OCI-LY3 (cell line): ENCODE measurements around the gene ADCYAP1.

Experiments used
- EZH2phosphoT487 ChIP-seq: fragments of 200-600 bp; shearing (Covaris generic); IDR thresholded peaks from 2 replicates; pipeline ENCODE4 v1.6.1; 2018; ENCODE audit warnings: antibody characterized with exemption, mixed run types, low read depth
- TF ChIP-seq, protein P1 (sequence below): fragments of 200-600, 300-600 bp; sonication (generic); IDR thresholded peaks from 2 replicates; pipeline ENCODE4 v1.5.1; 2014; ENCODE audit warnings: antibody characterized with exemption, low read length, low read depth

GRCh38 chr18:910247-910646 lies 5.6 kb downstream of the ADCYAP1 start:
- TF ChIP-seq, protein P1, sequence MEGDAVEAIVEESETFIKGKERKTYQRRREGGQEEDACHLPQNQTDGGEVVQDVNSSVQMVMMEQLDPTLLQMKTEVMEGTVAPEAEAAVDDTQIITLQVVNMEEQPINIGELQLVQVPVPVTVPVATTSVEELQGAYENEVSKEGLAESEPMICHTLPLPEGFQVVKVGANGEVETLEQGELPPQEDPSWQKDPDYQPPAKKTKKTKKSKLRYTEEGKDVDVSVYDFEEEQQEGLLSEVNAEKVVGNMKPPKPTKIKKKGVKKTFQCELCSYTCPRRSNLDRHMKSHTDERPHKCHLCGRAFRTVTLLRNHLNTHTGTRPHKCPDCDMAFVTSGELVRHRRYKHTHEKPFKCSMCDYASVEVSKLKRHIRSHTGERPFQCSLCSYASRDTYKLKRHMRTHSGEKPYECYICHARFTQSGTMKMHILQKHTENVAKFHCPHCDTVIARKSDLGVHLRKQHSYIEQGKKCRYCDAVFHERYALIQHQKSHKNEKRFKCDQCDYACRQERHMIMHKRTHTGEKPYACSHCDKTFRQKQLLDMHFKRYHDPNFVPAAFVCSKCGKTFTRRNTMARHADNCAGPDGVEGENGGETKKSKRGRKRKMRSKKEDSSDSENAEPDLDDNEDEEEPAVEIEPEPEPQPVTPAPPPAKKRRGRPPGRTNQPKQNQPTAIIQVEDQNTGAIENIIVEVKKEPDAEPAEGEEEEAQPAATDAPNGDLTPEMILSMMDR: no peak
- no peak for TF ChIP-seq EZH2phosphoT487
